ENCODE measurements around the gene USP5. TPM values are rescaled to one million over a fixed set of nuclear protein-coding genes. Genes with fewer than 3 reads are reported as not detected.

The USP5 gene
- total RNA-seq, 2 donors from 2014 or later, result 120 to 257 TPM

DNA sequence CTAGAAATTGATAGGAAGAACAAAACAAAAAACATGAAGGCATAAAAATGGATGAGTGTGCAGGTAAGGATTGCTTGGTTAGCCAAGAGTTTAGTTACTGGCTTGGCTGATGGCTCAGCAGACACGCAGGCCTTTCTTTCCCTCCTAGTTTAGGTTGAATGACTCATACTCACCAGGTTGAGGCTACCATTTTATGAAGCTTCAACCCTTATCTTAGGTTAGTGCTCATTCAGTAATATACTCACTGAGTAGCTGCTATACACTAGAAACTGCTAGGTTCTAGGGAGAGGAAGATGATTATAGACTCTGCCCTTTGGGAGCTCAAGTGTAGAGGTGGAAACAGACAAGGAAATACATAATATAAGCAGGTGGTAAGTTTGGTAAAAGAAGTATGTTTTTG, 17.7 kb upstream of the USP5 start:
- no peak overlapping the region for H3K27ac Mint-ChIP-seq
- no peak overlapping the region for H3K9ac ChIP-seq (ENCODE audit: extremely low read depth, low read length, poor library complexity, severe bottlenecking)
- H3K27me3 ChIP-seq (ENCODE audit: control insufficient read depth, insufficient read depth, low read length, poor library complexity, severe bottlenecking), result no peaks in the 10 kb centered on the region
- peaks cover 6% of the 10 kb centered on the region for H3K4me1 Mint-ChIP-seq
- H3K36me3 ChIP-seq (ENCODE audit: control insufficient read depth, insufficient read depth, low read length), result peaks cover 66% of the 10 kb centered on the region
- peaks cover 10% of the 10 kb centered on the region for H3K27me3 Mint-ChIP-seq (ENCODE audit: insufficient read depth)
- H3K4me3 Mint-ChIP-seq, result no peak overlapping the region
- TF ChIP-seq, protein P1, sequence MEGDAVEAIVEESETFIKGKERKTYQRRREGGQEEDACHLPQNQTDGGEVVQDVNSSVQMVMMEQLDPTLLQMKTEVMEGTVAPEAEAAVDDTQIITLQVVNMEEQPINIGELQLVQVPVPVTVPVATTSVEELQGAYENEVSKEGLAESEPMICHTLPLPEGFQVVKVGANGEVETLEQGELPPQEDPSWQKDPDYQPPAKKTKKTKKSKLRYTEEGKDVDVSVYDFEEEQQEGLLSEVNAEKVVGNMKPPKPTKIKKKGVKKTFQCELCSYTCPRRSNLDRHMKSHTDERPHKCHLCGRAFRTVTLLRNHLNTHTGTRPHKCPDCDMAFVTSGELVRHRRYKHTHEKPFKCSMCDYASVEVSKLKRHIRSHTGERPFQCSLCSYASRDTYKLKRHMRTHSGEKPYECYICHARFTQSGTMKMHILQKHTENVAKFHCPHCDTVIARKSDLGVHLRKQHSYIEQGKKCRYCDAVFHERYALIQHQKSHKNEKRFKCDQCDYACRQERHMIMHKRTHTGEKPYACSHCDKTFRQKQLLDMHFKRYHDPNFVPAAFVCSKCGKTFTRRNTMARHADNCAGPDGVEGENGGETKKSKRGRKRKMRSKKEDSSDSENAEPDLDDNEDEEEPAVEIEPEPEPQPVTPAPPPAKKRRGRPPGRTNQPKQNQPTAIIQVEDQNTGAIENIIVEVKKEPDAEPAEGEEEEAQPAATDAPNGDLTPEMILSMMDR (conservative IDR thresholded peaks at IDR 0.05), result no peak
- H3K4me1 ChIP-seq (ENCODE audit: control insufficient read depth, insufficient read depth, low read length), result no peaks in the 10 kb centered on the region
- H3K4me3 ChIP-seq (ENCODE audit: low read length), result no peak overlapping the region
- whole genome bisulfite sequencing, 2 experiments (ENCODE audit: insufficient coverage in 1 of 2, insufficient read length in 1 of 2), result 100% methylated on average over 1 of the region's 1 CpG; no CpG with 5 or more reads in 1 of the 2 experiments
- no peaks in the 10 kb centered on the region for H3K9me3 ChIP-seq (ENCODE audit: control insufficient read depth, low read length)
- H3K36me3 Mint-ChIP-seq (ENCODE audit: low read depth), result peaks cover 71% of the 10 kb centered on the region
- DNase-seq, result no peak
- H3K9me3 Mint-ChIP-seq, result no peaks in the 10 kb centered on the region
- H3K27ac ChIP-seq (ENCODE audit: low read depth, low read length), result no peak overlapping the region

DNA sequence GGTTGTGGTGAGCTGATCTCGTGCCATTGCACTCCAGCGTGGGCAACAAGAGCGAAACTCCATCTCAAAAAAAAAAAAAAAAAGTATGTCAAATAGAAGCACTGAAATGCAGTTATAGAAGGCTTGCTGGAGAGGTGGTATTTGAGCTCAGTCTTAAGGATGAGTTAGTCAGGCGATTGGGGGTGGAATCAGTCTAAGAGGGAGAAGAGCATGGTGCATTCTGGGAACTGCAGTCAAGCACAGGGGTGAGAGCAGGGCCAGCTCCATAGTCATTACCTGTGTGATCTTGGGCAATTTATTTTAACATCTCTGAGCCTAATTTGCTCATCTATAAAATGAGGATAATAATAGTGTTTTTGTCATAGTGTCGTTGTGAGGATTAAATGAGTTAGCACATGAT, 17.1 kb upstream of the USP5 start:
- DNase-seq, result no peak
- H3K36me3 ChIP-seq (ENCODE audit: control insufficient read depth, insufficient read depth, low read length), result peaks cover 69% of the 10 kb centered on the region
- 80 to 93% methylated on average over 3 to 5 of the region's 5 CpGs for WGBS, 2 experiments (ENCODE audit: insufficient coverage in 1 of 2, insufficient read length in 1 of 2)
- no peaks in the 10 kb centered on the region for H3K9me3 ChIP-seq (ENCODE audit: control insufficient read depth, low read length)
- H3K27me3 ChIP-seq (ENCODE audit: control insufficient read depth, insufficient read depth, low read length, poor library complexity, severe bottlenecking), result no peaks in the 10 kb centered on the region
- Mint-ChIP-seq H3K9me3 (no peaks in the 10 kb centered on the region), H3K4me1 (peaks cover 6% of the 10 kb centered on the region), H3K27ac (peak overlapping the region; percentile 0), H3K4me3 (no peak overlapping the region), H3K27me3 (ENCODE audit: insufficient read depth) (peaks cover 10% of the 10 kb centered on the region), H3K36me3 (ENCODE audit: low read depth) (peaks cover 73% of the 10 kb centered on the region)
- peaks cover 2% of the 10 kb centered on the region for H3K4me1 ChIP-seq (ENCODE audit: control insufficient read depth, insufficient read depth, low read length)
- TF ChIP-seq, protein P1 (conservative IDR thresholded peaks at IDR 0.05), result no peak
- no peak overlapping the region for H3K4me3 ChIP-seq (ENCODE audit: low read length)
- H3K27ac ChIP-seq (ENCODE audit: low read depth, low read length), result no peak overlapping the region
- H3K9ac ChIP-seq (ENCODE audit: extremely low read depth, low read length, poor library complexity, severe bottlenecking), result no peak overlapping the region

DNA sequence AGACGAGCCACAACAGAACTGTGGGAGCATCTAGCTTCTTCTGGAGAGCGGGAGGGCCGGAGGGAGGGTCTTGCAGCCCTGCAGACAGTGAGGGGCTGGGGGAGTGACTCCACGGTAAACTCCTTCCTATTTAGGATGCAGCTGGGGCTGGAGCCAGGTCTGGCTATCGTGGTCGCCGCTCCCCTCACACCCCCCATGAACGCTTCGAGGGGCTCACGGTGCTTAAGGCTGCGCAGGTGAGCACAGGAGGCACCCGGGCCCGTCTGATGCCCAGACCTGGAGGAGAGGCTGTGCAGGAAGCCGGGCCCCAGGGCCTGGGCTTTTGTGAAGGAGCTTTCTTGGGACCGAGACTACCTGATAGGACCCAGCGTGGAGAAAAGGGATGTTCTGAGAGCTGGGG, 15.1 kb upstream of the USP5 start:
- H3K4me3 ChIP-seq (ENCODE audit: low read length), result no peak overlapping the region
- no peak overlapping the region for H3K27ac ChIP-seq (ENCODE audit: low read depth, low read length)
- H3K9ac ChIP-seq (ENCODE audit: extremely low read depth, low read length, poor library complexity, severe bottlenecking), result no peak overlapping the region
- peaks cover 61% of the 10 kb centered on the region for H3K36me3 Mint-ChIP-seq (ENCODE audit: low read depth)
- peaks cover 4% of the 10 kb centered on the region for H3K4me1 ChIP-seq (ENCODE audit: control insufficient read depth, insufficient read depth, low read length)
- H3K27me3 ChIP-seq (ENCODE audit: control insufficient read depth, insufficient read depth, low read length, poor library complexity, severe bottlenecking), result no peaks in the 10 kb centered on the region
- no peak overlapping the region for H3K27ac Mint-ChIP-seq
- H3K27me3 Mint-ChIP-seq (ENCODE audit: insufficient read depth), result peaks cover 10% of the 10 kb centered on the region
- no peaks in the 10 kb centered on the region for H3K9me3 Mint-ChIP-seq
- H3K4me1 Mint-ChIP-seq, result peaks cover 21% of the 10 kb centered on the region
- peaks cover 57% of the 10 kb centered on the region for H3K36me3 ChIP-seq (ENCODE audit: control insufficient read depth, insufficient read depth, low read length)
- H3K9me3 ChIP-seq (ENCODE audit: control insufficient read depth, low read length), result no peaks in the 10 kb centered on the region
- H3K4me3 Mint-ChIP-seq, result no peak overlapping the region
- DNase-seq, result no peak
- TF ChIP-seq, protein P1 (conservative IDR thresholded peaks at IDR 0.05), result no peak
- 87 to 93% methylated on average over 10 to 16 of the region's 16 CpGs for WGBS, 2 experiments (ENCODE audit: insufficient coverage in 1 of 2, insufficient read length in 1 of 2)
